Measurements from ENCODE around the gene TMEM179. TPM values are rescaled to one million over a fixed set of nuclear protein-coding genes. Genes with fewer than 3 reads are reported as not detected.

The TMEM179 gene
- polyA plus RNA-seq, 1 donor (not counting 4 experiments of a cell fraction or from before 2014, with no cell fraction given): not detected

- H4K20me1 ChIP-seq (ENCODE audit: control insufficient read depth, extremely low read depth, insufficient read depth, low read length): peaks cover 2% of the 10 kb centered on the region
- no peaks in the 10 kb centered on the region for H3K36me3 ChIP-seq (ENCODE audit: control insufficient read depth in 2 of 2, extremely low read depth in 1 of 2, insufficient read depth in 2 of 2, low read length in 2 of 2)
- H3K9me1 ChIP-seq (ENCODE audit: control insufficient read depth, extremely low read depth, insufficient read depth, low read length): no peaks in the 10 kb centered on the region
- H3K27ac ChIP-seq (ENCODE audit: control insufficient read depth, insufficient read depth, low read length): no peak overlapping the region
- TF ChIP-seq CTCF (optimal IDR thresholded peaks at IDR 0.05 in 1 of 3, IDR thresholded peaks at IDR 0.05 in 1 of 3, conservative IDR thresholded peaks at IDR 0.05 in 1 of 3; ENCODE audit: extremely low read depth in 1 of 3, insufficient read depth in 2 of 3, low read length in 3 of 3): no peak
- no peak for TF ChIP-seq EZH2 (IDR thresholded peaks at IDR 0.05; ENCODE audit: low read length)
- no peak overlapping the region for H3K9ac ChIP-seq (ENCODE audit: control insufficient read depth, extremely low read depth, insufficient read depth, low read length)
- no peaks in the 10 kb centered on the region for H3K79me2 ChIP-seq (ENCODE audit: control insufficient read depth, insufficient read depth, low read length)
- no peak overlapping the region for H3K4me2 ChIP-seq (ENCODE audit: control insufficient read depth, extremely low read depth, insufficient read depth, low read depth, low read length)
- DNase-seq (ENCODE audit: low read depth, low spot score) (no peak), FAIRE-seq (no peak)
- H3K27me3 ChIP-seq (ENCODE audit: control insufficient read depth, extremely low read depth, insufficient read depth, low read length): no peaks in the 10 kb centered on the region
- dilution Hi-C loops (cut with MboI; ENCODE audit: extremely low pct_ligation_motif_present, low sequenced_read_pairs): no loop called here
- no peaks in the 10 kb centered on the region for H3K4me1 ChIP-seq (ENCODE audit: control insufficient read depth, extremely low read depth, insufficient read depth, low read length)
- no peak overlapping the region for H3K4me3 ChIP-seq (ENCODE audit: control insufficient read depth in 2 of 3, extremely low read depth in 1 of 3, insufficient read depth in 2 of 3, low read depth in 1 of 3, low read length in 3 of 3)
- H3K9me3 ChIP-seq (ENCODE audit: control insufficient read depth, low read depth, low read length): no peaks in the 10 kb centered on the region
- H2AFZ ChIP-seq (ENCODE audit: control insufficient read depth, low read length): no peak overlapping the region
Measured at GRCh38 chr14:104590240-104590965, 14.2 kb downstream of the TMEM179 start.

GRCh38 chr14:104589338-104590195 is 15.0 kb downstream of the TMEM179 start:
- DNase-seq (ENCODE audit: low read depth, low spot score) (no peak), FAIRE-seq (no peak)
- TF ChIP-seq EZH2 (IDR thresholded peaks at IDR 0.05; ENCODE audit: low read length) (no peak), CTCF (optimal IDR thresholded peaks at IDR 0.05 in 1 of 3, IDR thresholded peaks at IDR 0.05 in 1 of 3, conservative IDR thresholded peaks at IDR 0.05 in 1 of 3; ENCODE audit: extremely low read depth in 1 of 3, insufficient read depth in 2 of 3, low read length in 3 of 3) (no peak)
- no peak overlapping the region for H3K9ac ChIP-seq (ENCODE audit: control insufficient read depth, extremely low read depth, insufficient read depth, low read length)
- no peak overlapping the region for H3K4me3 ChIP-seq (ENCODE audit: control insufficient read depth in 2 of 3, extremely low read depth in 1 of 3, insufficient read depth in 2 of 3, low read depth in 1 of 3, low read length in 3 of 3)
- H4K20me1 ChIP-seq (ENCODE audit: control insufficient read depth, extremely low read depth, insufficient read depth, low read length): peaks cover 2% of the 10 kb centered on the region
- dilution Hi-C loops (cut with MboI; ENCODE audit: extremely low pct_ligation_motif_present, low sequenced_read_pairs): no loop called here
- no peaks in the 10 kb centered on the region for H3K9me3 ChIP-seq (ENCODE audit: control insufficient read depth, low read depth, low read length)
- H3K79me2 ChIP-seq (ENCODE audit: control insufficient read depth, insufficient read depth, low read length): no peaks in the 10 kb centered on the region
- peaks cover 5% of the 10 kb centered on the region for H3K27me3 ChIP-seq (ENCODE audit: control insufficient read depth, extremely low read depth, insufficient read depth, low read length)
- no peaks in the 10 kb centered on the region for H3K4me1 ChIP-seq (ENCODE audit: control insufficient read depth, extremely low read depth, insufficient read depth, low read length)
- H3K36me3 ChIP-seq (ENCODE audit: control insufficient read depth in 2 of 2, extremely low read depth in 1 of 2, insufficient read depth in 2 of 2, low read length in 2 of 2): no peaks in the 10 kb centered on the region
- no peaks in the 10 kb centered on the region for H3K9me1 ChIP-seq (ENCODE audit: control insufficient read depth, extremely low read depth, insufficient read depth, low read length)
- no peak overlapping the region for H3K27ac ChIP-seq (ENCODE audit: control insufficient read depth, insufficient read depth, low read length)
- no peak overlapping the region for H3K4me2 ChIP-seq (ENCODE audit: control insufficient read depth, extremely low read depth, insufficient read depth, low read depth, low read length)
- H2AFZ ChIP-seq (ENCODE audit: control insufficient read depth, low read length): no peak overlapping the region
